Retinal pigment epithelial cell (primary cell): ENCODE results near the gene CCR3.

Experiments
- DNase-seq: peaks from one replicate; pipeline ENCODE4 v3.0.0-alpha.2; 2010; ENCODE audit warnings: low read depth
- H3K4me3 ChIP-seq: 2 replicates; pipeline ENCODE4 v1.5.1; 2011; ENCODE audit warnings: mild to moderate bottlenecking, low read length, control low read depth, moderate library complexity
- CTCF ChIP-seq: conservative IDR thresholded peaks from 2 replicates; pipeline ENCODE4 v1.5.1; 2011; ENCODE audit warnings: low read depth, low read length, control low read depth, inconsistent platforms

CCR3 gene

GRCh38 chr3:46258525-46258924 lies 16.3 kb downstream of the CCR3 start:
- no peak for DNase-seq
- TF ChIP-seq CTCF: no peak
- no peak overlapping the region for H3K4me3 ChIP-seq

- no peak for DNase-seq
- TF ChIP-seq CTCF: no peak
- H3K4me3 ChIP-seq: no peak overlapping the region
These were observed 19.8 kb downstream of the CCR3 start for GRCh38 chr3:46261926-46262594.

- no peak overlapping the region for H3K4me3 ChIP-seq
- no peak for DNase-seq
- TF ChIP-seq CTCF: no peak
These were observed 21.7 kb downstream of the CCR3 start for GRCh38 chr3:46264002-46264401.

GRCh38 chr3:46266598-46266997 lies 24.3 kb downstream of the CCR3 start:
- H3K4me3 ChIP-seq: no peak overlapping the region
- no peak for TF ChIP-seq CTCF
- DNase-seq: no peak

- no peak overlapping the region for H3K4me3 ChIP-seq
- no peak for TF ChIP-seq CTCF
- DNase-seq: no peak
These were observed 27.3 kb downstream of the CCR3 start for GRCh38 chr3:46269556-46269955.

- no peak for DNase-seq
- no peak for TF ChIP-seq CTCF
- H3K4me3 ChIP-seq: no peak overlapping the region
These were observed 28.2 kb downstream of the CCR3 start for GRCh38 chr3:46270474-46270873.

GRCh38 chr3:46271209-46271745 lies 29.0 kb downstream of the CCR3 start:
- no peak for DNase-seq
- no peak for TF ChIP-seq CTCF
- no peak overlapping the region for H3K4me3 ChIP-seq
